ENCODE results near the gene BEST2.

BEST2 gene

DNA sequence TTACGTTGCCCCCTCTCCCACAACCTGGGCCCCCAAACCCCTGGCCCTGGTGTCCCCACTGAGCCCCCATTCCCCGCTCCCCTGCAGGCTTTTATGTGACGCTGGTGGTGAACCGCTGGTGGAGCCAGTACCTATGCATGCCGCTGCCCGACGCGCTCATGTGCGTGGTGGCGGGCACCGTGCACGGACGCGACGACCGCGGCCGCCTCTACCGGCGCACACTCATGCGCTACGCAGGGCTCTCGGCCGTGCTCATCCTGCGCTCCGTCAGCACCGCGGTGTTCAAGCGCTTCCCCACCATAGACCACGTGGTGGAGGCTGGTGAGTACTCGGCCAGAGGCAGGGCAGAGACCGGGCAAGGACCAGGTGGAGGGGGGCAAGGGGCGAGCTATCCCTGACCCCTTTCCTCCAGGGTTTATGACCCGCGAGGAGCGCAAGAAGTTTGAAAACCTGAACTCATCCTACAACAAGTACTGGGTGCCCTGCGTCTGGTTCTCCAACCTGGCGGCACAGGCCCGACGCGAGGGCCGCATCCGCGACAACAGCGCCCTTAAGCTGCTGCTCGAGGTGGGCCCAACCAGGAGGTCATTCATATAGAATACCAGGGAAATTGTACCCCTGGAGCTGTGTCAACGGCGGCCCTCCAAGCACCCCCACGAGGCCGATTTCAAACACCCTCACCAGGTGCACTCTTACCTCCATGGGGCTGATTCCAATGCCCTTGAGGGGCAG is 3.0 kb downstream of the BEST2 start:
- ChIA-PET POLR2A (ENCODE audit: low non-redundant PET) (interaction anchor here (0.6 kb wide), 1 partner anchor 43 kb away, joined by 5 read pairs; no protein-coding TSS in a partner anchor), CTCF (interaction anchor here (0.5 to 0.9 kb wide), 2 partner anchors 92 to 1130 kb away, joined by 4 read pairs; no protein-coding TSS in a partner anchor)
- TF ChIP-seq, protein P1, sequence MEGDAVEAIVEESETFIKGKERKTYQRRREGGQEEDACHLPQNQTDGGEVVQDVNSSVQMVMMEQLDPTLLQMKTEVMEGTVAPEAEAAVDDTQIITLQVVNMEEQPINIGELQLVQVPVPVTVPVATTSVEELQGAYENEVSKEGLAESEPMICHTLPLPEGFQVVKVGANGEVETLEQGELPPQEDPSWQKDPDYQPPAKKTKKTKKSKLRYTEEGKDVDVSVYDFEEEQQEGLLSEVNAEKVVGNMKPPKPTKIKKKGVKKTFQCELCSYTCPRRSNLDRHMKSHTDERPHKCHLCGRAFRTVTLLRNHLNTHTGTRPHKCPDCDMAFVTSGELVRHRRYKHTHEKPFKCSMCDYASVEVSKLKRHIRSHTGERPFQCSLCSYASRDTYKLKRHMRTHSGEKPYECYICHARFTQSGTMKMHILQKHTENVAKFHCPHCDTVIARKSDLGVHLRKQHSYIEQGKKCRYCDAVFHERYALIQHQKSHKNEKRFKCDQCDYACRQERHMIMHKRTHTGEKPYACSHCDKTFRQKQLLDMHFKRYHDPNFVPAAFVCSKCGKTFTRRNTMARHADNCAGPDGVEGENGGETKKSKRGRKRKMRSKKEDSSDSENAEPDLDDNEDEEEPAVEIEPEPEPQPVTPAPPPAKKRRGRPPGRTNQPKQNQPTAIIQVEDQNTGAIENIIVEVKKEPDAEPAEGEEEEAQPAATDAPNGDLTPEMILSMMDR (conservative IDR thresholded peaks at IDR 0.05; ENCODE audit: low read depth) = no peak
- no peak overlapping the region for H3K27ac ChIP-seq
- no peak for DNase-seq (ENCODE audit: low spot score)

DNA sequence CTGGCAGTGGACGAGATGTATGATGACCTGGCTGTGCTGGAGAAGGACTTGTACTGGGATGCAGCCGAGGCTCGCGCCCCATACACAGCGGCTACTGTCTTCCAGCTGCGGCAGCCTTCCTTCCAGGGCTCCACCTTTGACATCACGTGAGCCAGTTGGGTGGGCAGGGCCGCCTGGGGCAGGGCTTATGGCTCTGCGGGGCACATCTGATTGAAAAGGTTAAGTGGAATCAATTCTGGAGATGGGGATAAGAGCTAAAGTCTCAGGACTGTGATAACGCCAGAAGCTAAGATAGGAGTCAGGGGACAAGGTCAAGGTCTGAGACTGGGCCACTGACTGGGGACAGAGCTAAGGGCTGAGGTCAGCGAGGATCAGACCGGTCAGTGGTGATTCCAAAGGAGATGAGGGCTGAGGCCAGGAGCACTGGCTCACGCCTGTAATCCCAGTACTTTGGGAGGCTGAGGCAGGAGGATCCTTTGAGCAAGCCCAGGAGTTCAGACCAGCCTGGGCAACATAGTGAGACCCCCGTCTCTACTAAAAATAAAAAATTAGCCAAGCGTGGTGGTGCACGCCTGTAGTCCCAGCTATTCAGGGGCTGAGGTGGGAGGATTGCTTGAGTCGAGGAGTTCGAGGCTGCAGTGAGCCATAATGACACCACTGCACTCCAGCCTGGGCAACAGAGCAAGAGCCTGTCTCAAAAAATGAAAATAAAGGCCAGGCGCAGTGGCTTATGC is 4.7 kb downstream of the BEST2 start:
- ChIA-PET POLR2A (ENCODE audit: low non-redundant PET) (no interaction called here), CTCF (interaction anchor here (0.7 to 2.8 kb wide), 3 partner anchors 40 to 134 kb away, joined by 3 to 19 read pairs (median 3); no protein-coding TSS in a partner anchor)
- TF ChIP-seq, protein P1 (conservative IDR thresholded peaks at IDR 0.05; ENCODE audit: low read depth) = no peak
- no peak overlapping the region for H3K27ac ChIP-seq
- no peak for DNase-seq (ENCODE audit: low spot score)

- DNase-seq (ENCODE audit: low spot score) = peak; percentile 27
- TF ChIP-seq, protein P1 (conservative IDR thresholded peaks at IDR 0.05; ENCODE audit: low read depth) = peak; percentile 76
- H3K27ac ChIP-seq = no peak overlapping the region
- ChIA-PET CTCF (interaction anchor here (0.6 to 2.8 kb wide), 19 partner anchors 8 to 115 kb away, joined by 3 to 19 read pairs (median 4); no protein-coding TSS in a partner anchor), POLR2A (ENCODE audit: low non-redundant PET) (no interaction called here)
These were observed 6.1 kb downstream of the BEST2 start for GRCh38 chr19:12757544-12758274.

GRCh38 chr19:12759686-12760085 is 8.1 kb downstream of the BEST2 start:
- H3K27ac ChIP-seq = 0 out of 2 replicates have a peak overlapping the region, but pooled peaks have one; percentile 16
- DNase-seq (ENCODE audit: low spot score) = no peak
- ChIA-PET POLR2A (ENCODE audit: low non-redundant PET) (interaction anchor here (0.5 to 0.7 kb wide), 2 partner anchors 15 to 39 kb away, joined by 4 to 5 read pairs; no protein-coding TSS in a partner anchor), CTCF (interaction anchor here (0.6 to 2.7 kb wide), 9 partner anchors 9 to 211 kb away, joined by 3 to 25 read pairs (median 4); partner anchors contain the start of gene GET3)
- TF ChIP-seq, protein P1 (conservative IDR thresholded peaks at IDR 0.05; ENCODE audit: low read depth) = no peak

- TF ChIP-seq, protein P1 (conservative IDR thresholded peaks at IDR 0.05; ENCODE audit: low read depth) = no peak
- CTCF ChIA-PET = interaction anchor here (0.7 kb wide), 1 partner anchor 33 kb away, joined by 3 read pairs; no protein-coding TSS in a partner anchor
- H3K27ac ChIP-seq = peak overlapping the region; percentile 30
- DNase-seq (ENCODE audit: low spot score) = no peak
- POLR2A ChIA-PET (ENCODE audit: low non-redundant PET) = no interaction called here
These were observed 11.5 kb downstream of the BEST2 start for GRCh38 chr19:12763100-12763499.

DNA sequence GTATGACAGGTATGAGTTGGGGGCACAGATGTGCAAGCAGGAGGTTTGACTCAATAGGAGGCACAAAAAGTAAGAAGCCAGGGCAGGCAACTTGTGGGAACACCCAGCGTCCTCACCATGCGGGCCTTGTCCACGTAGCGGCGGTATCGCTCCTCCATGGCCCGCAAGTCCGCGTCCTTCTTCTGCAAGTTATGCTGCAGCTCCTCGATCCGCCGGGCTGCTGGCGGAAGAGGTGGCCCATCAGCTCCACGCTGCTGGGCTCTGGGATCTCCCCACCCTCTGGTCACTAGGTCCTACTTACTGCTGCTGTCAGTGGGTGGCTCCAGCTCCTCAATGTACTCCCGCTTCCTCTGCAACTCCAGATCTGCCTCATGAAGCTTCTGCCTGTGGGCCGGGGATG is 13.1 kb downstream of the BEST2 start:
- H3K27ac ChIP-seq = peak overlapping the region; percentile 19
- CTCF ChIA-PET = interaction anchor here (0.6 to 2.0 kb wide), 2 partner anchors 32 to 304 kb away, joined by 4 to 9 read pairs; no protein-coding TSS in a partner anchor
- no peak for DNase-seq (ENCODE audit: low spot score)
- TF ChIP-seq, protein P1 (conservative IDR thresholded peaks at IDR 0.05; ENCODE audit: low read depth) = no peak
- POLR2A ChIA-PET (ENCODE audit: low non-redundant PET) = no interaction called here

Measured in RWPE1 (cell line).